Testis (tissue), 2 donors: Measurements from ENCODE around the gene DSTN.

Experiments
- CTCF ChIP-seq, 3 experiments: fragments of 450-650 bp in 2 of 3; fragments of 200-600 bp in 1 of 3; sonication (generic) in 1 of 3; IDR thresholded peaks; one replicate each; pipeline ENCODE4 v1.5.1; 2016 to 2019; ENCODE audit warnings: antibody characterized with exemption in 3 of 3, mild to moderate bottlenecking in 2 of 3, moderate library complexity in 1 of 3
- POLR2A ChIP-seq: fragments of 450-650 bp; IDR thresholded peaks from one replicate; pipeline ENCODE4 v1.6.1; 2017; ENCODE audit warnings: antibody characterized with exemption, mild to moderate bottlenecking, moderate library complexity

DNA sequence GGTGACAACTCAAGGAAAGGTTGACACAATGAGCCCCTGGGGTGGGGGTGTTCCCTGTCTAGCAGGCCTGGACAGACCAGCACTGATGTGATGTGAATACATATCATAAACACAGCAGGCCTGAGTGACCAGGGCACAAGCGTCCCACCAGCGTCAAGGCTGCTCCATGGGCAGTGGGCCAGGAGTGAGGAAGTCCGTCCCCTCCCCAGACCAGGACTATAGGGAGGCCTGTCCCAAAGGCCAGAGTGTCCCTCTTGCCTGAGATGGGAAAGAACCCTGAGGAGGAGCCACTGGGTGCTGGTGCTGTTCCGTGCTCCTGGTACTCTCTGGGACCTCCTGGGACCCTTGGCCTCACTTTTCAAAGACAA, 67.5 kb downstream of the DSTN start:
- TF ChIP-seq CTCF (IDR thresholded peaks at IDR 0.05) (no peak), POLR2A (no peak)
